Astrocyte of the spinal cord (primary cell): ENCODE results near the gene ALKBH5.
"Not testable (repeated sequence)": the region's sequence is repeated elsewhere in the genome, so short reads cannot be mapped to it uniquely, and the experiment has no call there.

Source experiments
- DNase-seq: peaks from one replicate; pipeline ENCODE4 v3.0.0; 2011; ENCODE audit warnings: low read depth, low spot score
- H3K4me3 ChIP-seq: 2 replicates; pipeline ENCODE4 v1.5.1; 2011; ENCODE audit warnings: low read depth, mild to moderate bottlenecking, low read length, moderate library complexity
- in situ Hi-C: cut with HindIII; loops from 2 replicates; pipeline ENCODE4 v1.10.0; 2017; ENCODE audit warnings: low sequenced_read_pairs
- TF ChIP-seq, protein P1 (sequence below): IDR thresholded peaks from 2 replicates; pipeline ENCODE4 v1.5.1; 2012; ENCODE audit warnings: low read depth, mild to moderate bottlenecking, low read length, inconsistent platforms

Gene ALKBH5

DNA sequence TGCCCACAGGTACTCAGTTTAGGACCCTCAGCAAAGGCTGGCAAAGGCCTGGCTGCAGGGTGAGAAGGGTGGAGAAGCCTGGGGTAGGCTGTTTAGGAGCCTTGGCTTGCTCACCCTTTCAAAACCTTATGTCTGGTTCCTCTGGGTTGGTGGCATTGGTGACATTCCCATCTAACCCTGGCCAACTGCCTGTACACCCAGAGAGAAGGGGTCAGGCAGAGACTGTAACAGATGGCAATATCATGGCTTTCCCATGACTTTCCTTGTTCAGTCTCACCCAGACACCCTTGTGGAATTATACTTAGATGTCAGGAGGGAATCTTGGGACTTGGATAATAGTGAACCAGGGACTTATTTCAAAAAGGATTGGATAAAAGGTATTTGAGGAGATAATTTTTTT, 23.3 kb downstream of the ALKBH5 start:
- in situ Hi-C loops: no loop called here
- TF ChIP-seq, protein P1, sequence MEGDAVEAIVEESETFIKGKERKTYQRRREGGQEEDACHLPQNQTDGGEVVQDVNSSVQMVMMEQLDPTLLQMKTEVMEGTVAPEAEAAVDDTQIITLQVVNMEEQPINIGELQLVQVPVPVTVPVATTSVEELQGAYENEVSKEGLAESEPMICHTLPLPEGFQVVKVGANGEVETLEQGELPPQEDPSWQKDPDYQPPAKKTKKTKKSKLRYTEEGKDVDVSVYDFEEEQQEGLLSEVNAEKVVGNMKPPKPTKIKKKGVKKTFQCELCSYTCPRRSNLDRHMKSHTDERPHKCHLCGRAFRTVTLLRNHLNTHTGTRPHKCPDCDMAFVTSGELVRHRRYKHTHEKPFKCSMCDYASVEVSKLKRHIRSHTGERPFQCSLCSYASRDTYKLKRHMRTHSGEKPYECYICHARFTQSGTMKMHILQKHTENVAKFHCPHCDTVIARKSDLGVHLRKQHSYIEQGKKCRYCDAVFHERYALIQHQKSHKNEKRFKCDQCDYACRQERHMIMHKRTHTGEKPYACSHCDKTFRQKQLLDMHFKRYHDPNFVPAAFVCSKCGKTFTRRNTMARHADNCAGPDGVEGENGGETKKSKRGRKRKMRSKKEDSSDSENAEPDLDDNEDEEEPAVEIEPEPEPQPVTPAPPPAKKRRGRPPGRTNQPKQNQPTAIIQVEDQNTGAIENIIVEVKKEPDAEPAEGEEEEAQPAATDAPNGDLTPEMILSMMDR: no peak

DNA sequence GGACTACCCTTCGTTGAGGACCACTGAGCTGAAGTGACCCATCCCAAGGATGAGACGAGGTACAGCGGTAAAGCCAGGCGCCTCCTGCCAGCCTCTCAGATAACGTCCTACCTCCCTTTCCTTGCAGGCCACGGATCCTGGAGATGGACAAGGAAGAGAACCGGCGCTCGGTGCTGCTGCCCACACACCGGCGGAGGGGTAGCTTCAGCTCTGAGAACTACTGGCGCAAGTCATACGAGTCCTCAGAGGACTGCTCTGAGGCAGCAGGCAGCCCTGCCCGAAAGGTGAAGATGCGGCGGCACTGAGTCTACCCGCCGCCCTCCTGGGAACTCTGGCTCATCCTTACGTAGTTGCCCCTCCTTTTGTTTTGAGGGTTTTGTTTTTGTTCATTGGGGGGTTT, 24.5 kb downstream of the ALKBH5 start:
- no peak overlapping the region for H3K4me3 ChIP-seq

More for the DNA sequence above, 23.3 kb downstream of the ALKBH5 start:
- DNase-seq: no peak
- H3K4me3 ChIP-seq: no peak overlapping the region

GRCh38 chr17:18213666-18214270, 30.1 kb downstream of the ALKBH5 start:
- H3K4me3 ChIP-seq: no peak overlapping the region
- TF ChIP-seq, protein P1: no peak
- no peak for DNase-seq
- in situ Hi-C loops: no loop called here

More for the DNA sequence above, 24.5 kb downstream of the ALKBH5 start:
- TF ChIP-seq, protein P1: no peak
- in situ Hi-C loops: no loop called here
- DNase-seq: no peak

- in situ Hi-C loops, H3K4me3 ChIP-seq, DNase-seq: not testable (repeated sequence)
Measured at GRCh38 chr17:18216906-18217305, 33.3 kb downstream of the ALKBH5 start.

GRCh38 chr17:18217412-18218015, 33.9 kb downstream of the ALKBH5 start:
- in situ Hi-C loops: no loop called here
- no peak overlapping the region for H3K4me3 ChIP-seq
- DNase-seq: peak; percentile 47
- TF ChIP-seq, protein P1: peak; percentile 99

- peak; percentile 53 for DNase-seq
- no peak overlapping the region for H3K4me3 ChIP-seq
- TF ChIP-seq, protein P1: no peak
- in situ Hi-C loops: no loop called here
Measured at GRCh38 chr17:18218756-18219415, 35.3 kb downstream of the ALKBH5 start.

DNA sequence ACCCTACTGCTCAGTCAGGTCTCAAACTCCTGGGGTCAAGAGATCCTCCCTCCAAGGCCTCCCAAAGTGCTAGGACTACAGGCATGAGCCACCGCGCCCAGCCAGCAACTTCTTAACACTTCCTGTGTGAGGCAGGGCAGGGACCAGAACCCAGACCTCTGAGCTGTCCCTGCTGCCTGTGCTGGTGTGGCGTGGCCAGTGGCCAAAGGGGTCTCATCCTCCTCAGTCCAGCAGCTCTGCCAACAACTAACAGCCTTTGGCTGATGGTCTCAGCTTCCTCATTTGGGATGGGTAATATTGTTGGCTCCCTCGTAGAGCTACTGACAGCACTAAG, 40.4 kb downstream of the ALKBH5 start:
- no peak overlapping the region for H3K4me3 ChIP-seq
- in situ Hi-C loops: no loop called here
- no peak for DNase-seq
- TF ChIP-seq, protein P1: no peak
